HG02763 (cell line): Measurements from ENCODE around the gene OR2V2.

ENCODE experiments used
- ATAC-seq: cut with Tn5 transposase; IDR thresholded peaks from one replicate; pipeline ENCODE4 v1.9.1; 2021; ENCODE audit warnings: mild to moderate bottlenecking, moderate library complexity; ENCODE audit not compliant: unreplicated experiment

The OR2V2 gene

DNA sequence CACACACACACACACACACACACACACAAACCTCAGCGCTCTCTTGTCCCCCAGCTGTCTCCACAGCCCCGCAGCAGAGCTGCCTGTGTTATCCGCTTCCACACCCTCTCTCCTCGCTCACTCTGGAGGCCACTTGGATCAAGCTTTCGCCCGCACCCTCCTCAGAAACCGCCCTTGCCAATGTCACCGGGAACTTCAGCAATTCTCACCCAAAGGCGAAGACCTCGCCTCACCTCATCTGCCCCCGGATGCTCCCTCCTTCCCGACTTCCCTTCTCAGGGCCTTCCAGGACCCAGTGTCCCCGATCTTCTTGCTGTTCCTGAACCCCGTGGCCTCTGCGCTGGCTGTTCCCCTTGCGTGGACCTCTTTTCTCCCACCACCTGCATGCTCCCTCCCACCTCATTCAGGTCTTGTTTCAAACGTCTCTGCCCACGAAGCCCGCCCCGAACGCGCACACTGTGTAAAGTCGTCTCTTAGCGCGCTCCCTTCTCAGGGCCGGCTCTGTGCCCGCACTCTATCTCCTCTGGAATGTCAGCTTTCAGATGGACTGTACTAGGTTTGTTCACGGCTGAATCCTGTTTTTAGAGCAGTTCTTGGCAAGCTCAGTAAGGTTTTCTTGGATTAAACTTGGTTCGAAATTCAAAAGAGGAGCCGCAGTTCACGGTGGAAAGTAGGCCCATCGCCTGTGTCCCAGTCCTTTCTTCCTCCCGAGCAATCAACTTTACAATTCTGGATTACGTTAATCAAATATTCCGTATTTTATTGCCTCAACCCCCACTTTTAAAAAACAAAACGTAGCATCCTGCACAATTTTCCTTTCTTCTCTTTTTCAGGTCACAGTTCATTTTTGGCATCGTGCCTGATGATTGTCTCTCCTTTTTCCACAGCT is 58.6 kb downstream of the OR2V2 start:
- ATAC-seq: no peak

DNA sequence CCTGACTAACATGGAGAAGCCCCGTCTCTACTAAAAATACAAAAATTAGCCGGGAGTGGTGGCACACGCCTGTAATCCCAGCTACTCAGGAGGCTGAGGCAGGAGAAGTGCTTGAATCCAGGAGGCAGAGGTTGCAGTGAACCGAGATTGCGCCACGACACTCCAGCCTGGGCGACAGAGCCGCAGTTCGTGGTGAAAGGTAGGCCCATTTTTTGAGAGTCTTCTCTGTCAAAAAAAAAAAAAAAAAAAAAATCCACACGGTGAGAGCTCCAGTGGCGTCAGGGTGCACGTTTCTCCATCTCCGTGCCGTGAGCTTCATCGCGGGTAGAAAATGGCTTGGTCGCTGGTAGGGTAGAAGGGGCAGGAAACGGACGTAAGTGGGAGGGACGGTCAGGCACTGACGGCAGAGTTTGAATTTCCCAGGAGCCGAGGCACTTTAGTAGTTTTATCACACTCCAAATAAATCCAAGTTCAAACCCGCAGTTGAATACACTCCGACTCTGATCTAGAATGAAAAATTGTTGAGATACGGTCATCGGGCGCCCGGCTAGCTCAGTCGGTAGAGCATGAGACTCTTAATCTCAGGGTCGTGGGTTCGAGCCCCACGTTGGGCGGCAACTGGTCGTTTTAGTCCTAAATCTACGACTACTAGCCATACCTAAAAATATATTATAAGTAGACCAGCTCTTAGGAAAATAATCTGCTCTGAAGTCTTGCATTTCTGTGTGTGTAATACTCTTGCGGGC is 60.0 kb downstream of the OR2V2 start:
- peak; percentile 38 for ATAC-seq

DNA sequence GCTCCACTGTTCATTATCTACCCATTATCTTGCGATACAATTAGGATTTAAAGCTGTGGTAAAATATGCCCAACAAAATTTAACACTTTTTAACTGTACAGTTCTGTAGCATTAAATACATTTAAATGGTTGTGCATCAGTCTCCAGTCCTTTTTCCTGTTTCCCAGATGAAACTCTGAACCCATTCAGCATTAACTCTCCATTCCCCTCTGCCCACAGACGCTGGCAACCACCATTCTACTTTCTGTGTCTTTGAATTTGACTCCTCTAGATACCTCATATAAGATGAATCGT is 60.5 kb downstream of the OR2V2 start:
- ATAC-seq: no peak
